Measurements from ENCODE around the gene PEX11G. TPM values are rescaled to one million over a fixed set of nuclear protein-coding genes. Genes with fewer than 3 reads are reported as not detected.

The PEX11G gene
- total and polyA plus RNA-seq, 2 experiments from 2014 or later: 2.2 TPM

DNA sequence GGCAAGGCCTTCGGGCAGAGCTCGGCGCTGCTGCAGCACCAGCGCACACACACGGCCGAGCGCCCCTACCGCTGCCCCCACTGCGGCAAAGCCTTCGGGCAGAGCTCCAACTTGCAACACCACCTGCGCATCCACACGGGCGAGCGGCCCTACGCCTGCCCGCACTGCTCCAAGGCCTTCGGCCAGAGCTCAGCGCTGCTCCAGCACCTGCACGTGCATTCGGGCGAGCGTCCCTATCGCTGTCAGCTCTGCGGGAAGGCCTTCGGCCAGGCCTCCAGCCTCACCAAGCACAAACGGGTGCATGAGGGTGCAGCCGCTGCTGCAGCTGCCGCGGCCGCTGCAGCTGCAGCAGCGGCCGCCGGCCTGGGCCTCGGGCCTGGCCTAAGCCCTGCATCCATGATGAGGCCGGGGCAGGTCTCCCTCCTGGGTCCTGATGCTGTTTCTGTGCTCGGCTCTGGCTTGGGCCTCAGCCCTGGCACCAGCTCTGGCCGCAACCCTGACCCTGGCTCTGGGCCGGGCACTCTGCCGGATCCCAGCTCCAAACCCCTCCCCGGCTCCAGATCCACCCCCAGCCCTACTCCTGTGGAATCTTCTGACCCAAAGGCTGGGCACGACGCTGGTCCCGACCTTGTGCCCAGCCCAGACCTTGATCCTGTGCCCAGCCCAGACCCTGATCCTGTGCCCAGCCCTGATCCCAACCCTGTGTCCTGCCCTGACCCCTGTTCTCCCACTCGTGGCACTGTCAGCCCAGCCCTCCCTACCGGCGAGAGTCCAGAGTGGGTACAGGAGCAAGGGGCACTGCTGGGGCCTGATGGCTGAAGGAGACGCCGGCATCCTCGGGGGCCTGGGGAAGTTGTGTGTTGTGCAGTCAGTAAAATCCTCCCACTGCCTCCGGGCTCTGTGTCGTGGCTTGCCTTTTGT lies 31.6 kb upstream of the PEX11G start:
- H2AFZ ChIP-seq: no peak overlapping the region
- peaks cover 26% of the 10 kb centered on the region for H3K4me1 ChIP-seq (ENCODE audit: insufficient read depth)
- ATAC-seq: no peak
- Mint-ChIP-seq H3K4me3 (no peak overlapping the region), H3K36me3 (ENCODE audit: low read depth) (peaks cover 16% of the 10 kb centered on the region; the same call in 2 of the 3 replicates), H3K9me3 (peaks cover 3% of the 10 kb centered on the region; the same call in 2 of the 3 replicates), H3K27ac (no peak overlapping the region), H3K27me3 (ENCODE audit: insufficient read depth, low read depth, poor library complexity) (peaks cover 14% of the 10 kb centered on the region), H3K4me1 (peaks cover 17% of the 10 kb centered on the region)
- no peak overlapping the region for H3K4me3 ChIP-seq
- H3K9me2 ChIP-seq (ENCODE audit: insufficient read depth): no peaks in the 10 kb centered on the region
- H3K4me2 ChIP-seq: no peak overlapping the region
- TF ChIP-seq POLR2AphosphoS5 (IDR thresholded peaks at IDR 0.05; ENCODE audit: low read depth): no peak
- TF ChIP-seq, protein P1, sequence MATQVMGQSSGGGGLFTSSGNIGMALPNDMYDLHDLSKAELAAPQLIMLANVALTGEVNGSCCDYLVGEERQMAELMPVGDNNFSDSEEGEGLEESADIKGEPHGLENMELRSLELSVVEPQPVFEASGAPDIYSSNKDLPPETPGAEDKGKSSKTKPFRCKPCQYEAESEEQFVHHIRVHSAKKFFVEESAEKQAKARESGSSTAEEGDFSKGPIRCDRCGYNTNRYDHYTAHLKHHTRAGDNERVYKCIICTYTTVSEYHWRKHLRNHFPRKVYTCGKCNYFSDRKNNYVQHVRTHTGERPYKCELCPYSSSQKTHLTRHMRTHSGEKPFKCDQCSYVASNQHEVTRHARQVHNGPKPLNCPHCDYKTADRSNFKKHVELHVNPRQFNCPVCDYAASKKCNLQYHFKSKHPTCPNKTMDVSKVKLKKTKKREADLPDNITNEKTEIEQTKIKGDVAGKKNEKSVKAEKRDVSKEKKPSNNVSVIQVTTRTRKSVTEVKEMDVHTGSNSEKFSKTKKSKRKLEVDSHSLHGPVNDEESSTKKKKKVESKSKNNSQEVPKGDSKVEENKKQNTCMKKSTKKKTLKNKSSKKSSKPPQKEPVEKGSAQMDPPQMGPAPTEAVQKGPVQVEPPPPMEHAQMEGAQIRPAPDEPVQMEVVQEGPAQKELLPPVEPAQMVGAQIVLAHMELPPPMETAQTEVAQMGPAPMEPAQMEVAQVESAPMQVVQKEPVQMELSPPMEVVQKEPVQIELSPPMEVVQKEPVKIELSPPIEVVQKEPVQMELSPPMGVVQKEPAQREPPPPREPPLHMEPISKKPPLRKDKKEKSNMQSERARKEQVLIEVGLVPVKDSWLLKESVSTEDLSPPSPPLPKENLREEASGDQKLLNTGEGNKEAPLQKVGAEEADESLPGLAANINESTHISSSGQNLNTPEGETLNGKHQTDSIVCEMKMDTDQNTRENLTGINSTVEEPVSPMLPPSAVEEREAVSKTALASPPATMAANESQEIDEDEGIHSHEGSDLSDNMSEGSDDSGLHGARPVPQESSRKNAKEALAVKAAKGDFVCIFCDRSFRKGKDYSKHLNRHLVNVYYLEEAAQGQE (IDR thresholded peaks at IDR 0.05; ENCODE audit: unreplicated experiment): no peak
- no peak for TF ChIP-seq CREB1 (CRISPR knock-in tag; IDR thresholded peaks at IDR 0.05; ENCODE audit: low read depth)
- no peak for TF ChIP-seq EZH2 (IDR thresholded peaks at IDR 0.05; ENCODE audit: low read depth, unreplicated experiment)
- no peak for TF ChIP-seq NANOG (IDR thresholded peaks at IDR 0.05; ENCODE audit: borderline replicate concordance)
- TF ChIP-seq, protein P2, sequence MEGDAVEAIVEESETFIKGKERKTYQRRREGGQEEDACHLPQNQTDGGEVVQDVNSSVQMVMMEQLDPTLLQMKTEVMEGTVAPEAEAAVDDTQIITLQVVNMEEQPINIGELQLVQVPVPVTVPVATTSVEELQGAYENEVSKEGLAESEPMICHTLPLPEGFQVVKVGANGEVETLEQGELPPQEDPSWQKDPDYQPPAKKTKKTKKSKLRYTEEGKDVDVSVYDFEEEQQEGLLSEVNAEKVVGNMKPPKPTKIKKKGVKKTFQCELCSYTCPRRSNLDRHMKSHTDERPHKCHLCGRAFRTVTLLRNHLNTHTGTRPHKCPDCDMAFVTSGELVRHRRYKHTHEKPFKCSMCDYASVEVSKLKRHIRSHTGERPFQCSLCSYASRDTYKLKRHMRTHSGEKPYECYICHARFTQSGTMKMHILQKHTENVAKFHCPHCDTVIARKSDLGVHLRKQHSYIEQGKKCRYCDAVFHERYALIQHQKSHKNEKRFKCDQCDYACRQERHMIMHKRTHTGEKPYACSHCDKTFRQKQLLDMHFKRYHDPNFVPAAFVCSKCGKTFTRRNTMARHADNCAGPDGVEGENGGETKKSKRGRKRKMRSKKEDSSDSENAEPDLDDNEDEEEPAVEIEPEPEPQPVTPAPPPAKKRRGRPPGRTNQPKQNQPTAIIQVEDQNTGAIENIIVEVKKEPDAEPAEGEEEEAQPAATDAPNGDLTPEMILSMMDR (conservative IDR thresholded peaks at IDR 0.05; ENCODE audit: low read depth in 2 of 2): no peak
- TF ChIP-seq EZH2phosphoT487 (IDR thresholded peaks at IDR 0.05; ENCODE audit: unreplicated experiment): no peak
- no peak for TF ChIP-seq ZNF114 (CRISPR knock-in tag; IDR thresholded peaks at IDR 0.05)
- no peak for TF ChIP-seq JUNB (IDR thresholded peaks at IDR 0.05; ENCODE audit: unreplicated experiment)
- TF ChIP-seq, protein P3, sequence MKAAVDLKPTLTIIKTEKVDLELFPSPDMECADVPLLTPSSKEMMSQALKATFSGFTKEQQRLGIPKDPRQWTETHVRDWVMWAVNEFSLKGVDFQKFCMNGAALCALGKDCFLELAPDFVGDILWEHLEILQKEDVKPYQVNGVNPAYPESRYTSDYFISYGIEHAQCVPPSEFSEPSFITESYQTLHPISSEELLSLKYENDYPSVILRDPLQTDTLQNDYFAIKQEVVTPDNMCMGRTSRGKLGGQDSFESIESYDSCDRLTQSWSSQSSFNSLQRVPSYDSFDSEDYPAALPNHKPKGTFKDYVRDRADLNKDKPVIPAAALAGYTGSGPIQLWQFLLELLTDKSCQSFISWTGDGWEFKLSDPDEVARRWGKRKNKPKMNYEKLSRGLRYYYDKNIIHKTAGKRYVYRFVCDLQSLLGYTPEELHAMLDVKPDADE (IDR thresholded peaks at IDR 0.05): no peak
- TF ChIP-seq, protein P4, sequence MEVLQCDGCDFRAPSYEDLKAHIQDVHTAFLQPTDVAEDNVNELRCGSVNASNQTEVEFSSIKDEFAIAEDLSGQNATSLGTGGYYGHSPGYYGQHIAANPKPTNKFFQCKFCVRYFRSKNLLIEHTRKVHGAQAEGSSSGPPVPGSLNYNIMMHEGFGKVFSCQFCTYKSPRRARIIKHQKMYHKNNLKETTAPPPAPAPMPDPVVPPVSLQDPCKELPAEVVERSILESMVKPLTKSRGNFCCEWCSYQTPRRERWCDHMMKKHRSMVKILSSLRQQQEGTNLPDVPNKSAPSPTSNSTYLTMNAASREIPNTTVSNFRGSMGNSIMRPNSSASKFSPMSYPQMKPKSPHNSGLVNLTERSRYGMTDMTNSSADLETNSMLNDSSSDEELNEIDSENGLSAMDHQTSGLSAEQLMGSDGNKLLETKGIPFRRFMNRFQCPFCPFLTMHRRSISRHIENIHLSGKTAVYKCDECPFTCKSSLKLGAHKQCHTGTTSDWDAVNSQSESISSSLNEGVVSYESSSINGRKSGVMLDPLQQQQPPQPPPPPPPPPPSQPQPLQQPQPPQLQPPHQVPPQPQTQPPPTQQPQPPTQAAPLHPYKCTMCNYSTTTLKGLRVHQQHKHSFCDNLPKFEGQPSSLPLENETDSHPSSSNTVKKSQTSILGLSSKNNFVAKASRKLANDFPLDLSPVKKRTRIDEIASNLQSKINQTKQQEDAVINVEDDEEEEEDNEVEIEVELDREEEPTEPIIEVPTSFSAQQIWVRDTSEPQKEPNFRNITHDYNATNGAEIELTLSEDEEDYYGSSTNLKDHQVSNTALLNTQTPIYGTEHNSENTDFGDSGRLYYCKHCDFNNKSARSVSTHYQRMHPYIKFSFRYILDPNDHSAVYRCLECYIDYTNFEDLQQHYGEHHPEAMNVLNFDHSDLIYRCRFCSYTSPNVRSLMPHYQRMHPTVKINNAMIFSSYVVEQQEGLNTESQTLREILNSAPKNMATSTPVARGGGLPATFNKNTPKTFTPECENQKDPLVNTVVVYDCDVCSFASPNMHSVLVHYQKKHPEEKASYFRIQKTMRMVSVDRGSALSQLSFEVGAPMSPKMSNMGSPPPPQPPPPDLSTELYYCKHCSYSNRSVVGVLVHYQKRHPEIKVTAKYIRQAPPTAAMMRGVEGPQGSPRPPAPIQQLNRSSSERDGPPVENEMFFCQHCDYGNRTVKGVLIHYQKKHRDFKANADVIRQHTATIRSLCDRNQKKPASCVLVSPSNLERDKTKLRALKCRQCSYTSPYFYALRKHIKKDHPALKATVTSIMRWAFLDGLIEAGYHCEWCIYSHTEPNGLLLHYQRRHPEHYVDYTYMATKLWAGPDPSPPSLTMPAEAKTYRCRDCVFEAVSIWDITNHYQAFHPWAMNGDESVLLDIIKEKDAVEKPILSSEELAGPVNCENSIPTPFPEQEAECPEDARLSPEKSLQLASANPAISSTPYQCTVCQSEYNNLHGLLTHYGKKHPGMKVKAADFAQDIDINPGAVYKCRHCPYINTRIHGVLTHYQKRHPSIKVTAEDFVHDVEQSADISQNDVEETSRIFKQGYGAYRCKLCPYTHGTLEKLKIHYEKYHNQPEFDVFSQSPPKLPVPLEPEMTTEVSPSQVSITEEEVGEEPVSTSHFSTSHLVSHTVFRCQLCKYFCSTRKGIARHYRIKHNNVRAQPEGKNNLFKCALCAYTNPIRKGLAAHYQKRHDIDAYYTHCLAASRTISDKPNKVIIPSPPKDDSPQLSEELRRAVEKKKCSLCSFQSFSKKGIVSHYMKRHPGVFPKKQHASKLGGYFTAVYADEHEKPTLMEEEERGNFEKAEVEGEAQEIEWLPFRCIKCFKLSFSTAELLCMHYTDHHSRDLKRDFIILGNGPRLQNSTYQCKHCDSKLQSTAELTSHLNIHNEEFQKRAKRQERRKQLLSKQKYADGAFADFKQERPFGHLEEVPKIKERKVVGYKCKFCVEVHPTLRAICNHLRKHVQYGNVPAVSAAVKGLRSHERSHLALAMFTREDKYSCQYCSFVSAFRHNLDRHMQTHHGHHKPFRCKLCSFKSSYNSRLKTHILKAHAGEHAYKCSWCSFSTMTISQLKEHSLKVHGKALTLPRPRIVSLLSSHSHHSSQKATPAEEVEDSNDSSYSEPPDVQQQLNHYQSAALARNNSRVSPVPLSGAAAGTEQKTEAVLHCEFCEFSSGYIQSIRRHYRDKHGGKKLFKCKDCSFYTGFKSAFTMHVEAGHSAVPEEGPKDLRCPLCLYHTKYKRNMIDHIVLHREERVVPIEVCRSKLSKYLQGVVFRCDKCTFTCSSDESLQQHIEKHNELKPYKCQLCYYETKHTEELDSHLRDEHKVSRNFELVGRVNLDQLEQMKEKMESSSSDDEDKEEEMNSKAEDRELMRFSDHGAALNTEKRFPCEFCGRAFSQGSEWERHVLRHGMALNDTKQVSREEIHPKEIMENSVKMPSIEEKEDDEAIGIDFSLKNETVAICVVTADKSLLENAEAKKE (CRISPR knock-in tag; IDR thresholded peaks at IDR 0.05): no peak
- TF ChIP-seq ZNF331 (CRISPR knock-in tag; IDR thresholded peaks at IDR 0.05; ENCODE audit: low read depth): no peak
- no peak for TF ChIP-seq STAT1 (IDR thresholded peaks at IDR 0.05; ENCODE audit: unreplicated experiment)
- H3K79me2 ChIP-seq (replicated peaks; ENCODE audit: insufficient read depth): peaks cover 5% of the 10 kb centered on the region
- DNase-seq (ENCODE audit: low spot score): no peak
- H3K27ac ChIP-seq (ENCODE audit: low read depth): no peak overlapping the region
- H3F3A ChIP-seq (replicated peaks; ENCODE audit: low read depth): no peaks in the 10 kb centered on the region; the same call in 1 of the 2 replicates
- no peaks in the 10 kb centered on the region for H3K36me3 ChIP-seq (ENCODE audit: insufficient read depth)
- H3K27me3 ChIP-seq (ENCODE audit: insufficient read depth): no peaks in the 10 kb centered on the region
- no peaks in the 10 kb centered on the region for H4K20me1 ChIP-seq (replicated peaks; ENCODE audit: insufficient read depth)

All from GM23338 (cell line).